ENCODE results near the gene FCAMR. TPM values are rescaled to one million over a fixed set of nuclear protein-coding genes. Genes with fewer than 3 reads are reported as not detected.

The FCAMR gene
- total and polyA plus RNA-seq, 2 of the 4 experiments (the other 2 are of a cell fraction): not detected

- Histone ChIP-seq H4K5ac (ENCODE audit: low read depth, low read length) (no peak overlapping the region), H3K4me1 (ENCODE audit: control insufficient read depth, insufficient read depth, low read length) (no peaks in the 10 kb centered on the region), H2BK5ac (ENCODE audit: low read depth, low read length, poor library complexity, severe bottlenecking) (no peak overlapping the region), H3K14ac (replicated peaks; ENCODE audit: low read depth, low read length) (no peak overlapping the region), H3K9me1 (ENCODE audit: insufficient read depth, low read length) (no peaks in the 10 kb centered on the region), H3K9ac (ENCODE audit: low read depth, low read length) (no peak overlapping the region), H3K27me3 (ENCODE audit: control insufficient read depth, insufficient read depth, low read length) (peaks cover 45% of the 10 kb centered on the region), H3K4me2 (ENCODE audit: low read depth, low read length) (no peak overlapping the region), H3K79me1 (ENCODE audit: low read depth in 1 of 2, low read length in 2 of 2) (no peaks in the 10 kb centered on the region), H4K20me1 (ENCODE audit: insufficient read depth, low read length) (no peaks in the 10 kb centered on the region), H3K23ac (ENCODE audit: low read depth, low read length) (no peak overlapping the region), H3K4ac (ENCODE audit: low read depth, low read length) (no peak overlapping the region), H4K8ac (ENCODE audit: low read depth in 2 of 2, low read length in 2 of 2) (no peak overlapping the region), H3K36me3 (ENCODE audit: control insufficient read depth, insufficient read depth, low read length) (no peaks in the 10 kb centered on the region), H2BK20ac (ENCODE audit: low read depth, low read length) (no peak overlapping the region), H2AFZ (replicated peaks; ENCODE audit: low read length, poor library complexity) (no peak overlapping the region), H2AK9ac (replicated peaks; ENCODE audit: low read depth, low read length, poor library complexity) (no peak overlapping the region), H2BK120ac (ENCODE audit: low read depth, low read length) (no peak overlapping the region), H3K9me3 (ENCODE audit: control insufficient read depth, insufficient read depth, low read length) (peaks cover 3% of the 10 kb centered on the region), H2BK15ac (ENCODE audit: low read depth, low read length) (no peak overlapping the region), H3K56ac (ENCODE audit: extremely low read depth, insufficient read depth, low read length) (no peak overlapping the region), H3K27ac (ENCODE audit: insufficient read depth, low read length) (no peak overlapping the region), H3K18ac (ENCODE audit: low read depth, low read length) (no peak overlapping the region), H4K91ac (ENCODE audit: insufficient read depth, low read depth, low read length) (no peak overlapping the region), H3K4me3 (ENCODE audit: insufficient read depth, low read depth, low read length) (no peak overlapping the region), H2AK5ac (ENCODE audit: low read depth, low read length) (no peak overlapping the region)
- TF ChIP-seq MAFK (IDR thresholded peaks at IDR 0.05; ENCODE audit: low read depth, low read length): no peak
- TF ChIP-seq, protein P1, sequence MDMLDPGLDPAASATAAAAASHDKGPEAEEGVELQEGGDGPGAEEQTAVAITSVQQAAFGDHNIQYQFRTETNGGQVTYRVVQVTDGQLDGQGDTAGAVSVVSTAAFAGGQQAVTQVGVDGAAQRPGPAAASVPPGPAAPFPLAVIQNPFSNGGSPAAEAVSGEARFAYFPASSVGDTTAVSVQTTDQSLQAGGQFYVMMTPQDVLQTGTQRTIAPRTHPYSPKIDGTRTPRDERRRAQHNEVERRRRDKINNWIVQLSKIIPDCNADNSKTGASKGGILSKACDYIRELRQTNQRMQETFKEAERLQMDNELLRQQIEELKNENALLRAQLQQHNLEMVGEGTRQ (IDR thresholded peaks at IDR 0.05; ENCODE audit: low read depth, low read length): no peak
- TF ChIP-seq RFX5 (IDR thresholded peaks at IDR 0.05; ENCODE audit: low read depth, low read length): no peak
- no peak for TF ChIP-seq MAZ (IDR thresholded peaks at IDR 0.05; ENCODE audit: borderline replicate concordance, low read depth, low read length)
- ChIA-PET CTCF (no interaction called here), POLR2A (ENCODE audit: unreplicated experiment) (no interaction called here)
- intact Hi-C loops (cut with micrococcal nuclease) (no loop called here), in situ Hi-C loops (cut with MboI; ENCODE audit: low sequenced_read_pairs) (no loop called here), dilution Hi-C loops (cut with HindIII; ENCODE audit: low sequenced_read_pairs, unreplicated experiment) (no loop called here)
- ATAC-seq (ENCODE audit: low read depth) (no peak), DNase-seq (no peak)
- no TSS peak for BruUV-seq (replicated peaks)
- WGBS, 2 experiments (ENCODE audit: extremely low coverage in 2 of 2, insufficient read length in 1 of 2): no CpG with 5 or more reads among the region's 4 CpGs
Measured at GRCh38 chr1:206949208-206949607, 21.1 kb downstream of the FCAMR start.

Measured in IMR-90 (cell line).